ENCODE data around the gene PALLD.

Gene PALLD

DNA sequence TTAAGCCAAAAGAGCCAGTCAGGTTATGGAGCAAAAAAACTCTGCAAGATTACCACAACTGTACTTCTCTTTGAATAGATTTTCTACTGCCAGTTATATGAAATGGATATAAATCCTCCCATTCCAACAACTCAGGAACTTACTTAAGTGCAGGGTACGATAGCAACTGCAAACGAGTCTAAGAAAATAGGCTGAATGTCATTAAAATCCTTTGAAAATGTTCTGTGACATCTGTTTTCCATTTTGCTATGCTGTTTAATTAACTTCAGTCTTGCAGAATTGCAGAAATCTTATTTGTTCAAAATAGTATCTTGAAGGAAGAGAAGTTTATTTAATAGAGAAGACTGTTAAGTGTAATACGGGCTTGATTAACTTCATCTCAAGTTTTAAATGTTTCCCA, 243.8 kb downstream of the PALLD start:
- DNase-seq, result no peak

DNA sequence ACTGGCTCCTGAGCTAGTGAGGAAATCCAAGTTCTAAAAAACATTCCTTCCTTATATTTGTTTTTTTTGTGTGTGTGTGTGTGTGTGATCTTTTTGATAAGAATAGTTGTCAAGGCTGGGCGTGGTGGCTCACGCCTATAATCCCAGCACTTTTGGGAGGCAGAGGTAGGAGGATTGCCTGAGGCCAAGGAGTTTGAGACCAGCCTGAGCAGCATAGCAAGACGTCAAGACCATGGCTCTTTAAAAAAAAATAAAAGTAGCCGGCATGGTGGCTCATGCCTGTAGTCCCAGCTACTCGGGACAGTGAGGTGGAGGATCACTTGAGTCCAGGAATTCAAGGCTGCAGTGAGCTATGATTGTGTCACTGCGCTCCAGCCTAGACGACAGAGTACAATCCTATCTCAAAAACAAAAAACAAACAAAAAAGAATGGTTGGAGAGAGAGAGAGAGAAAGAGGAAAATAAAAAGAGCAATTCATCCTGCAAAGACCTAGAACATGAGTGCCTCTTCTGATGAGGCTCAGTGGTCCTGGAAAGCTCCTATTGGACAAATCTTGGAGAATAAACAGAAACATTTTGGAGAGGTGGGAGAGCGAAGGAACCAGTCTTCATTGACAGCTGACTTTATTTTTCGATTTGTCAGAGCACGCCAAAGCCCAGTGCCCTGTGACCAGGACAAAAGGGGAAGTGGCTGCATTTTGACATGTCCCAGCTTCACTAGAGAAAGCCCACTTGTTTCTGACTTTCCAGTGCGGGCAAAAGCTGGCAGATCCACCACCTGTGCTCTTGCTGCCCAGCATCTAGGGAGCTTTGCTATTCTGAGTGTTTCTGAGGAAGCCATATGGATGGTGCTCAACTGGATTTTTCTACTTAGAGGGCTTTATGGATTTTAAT, 244.7 kb downstream of the PALLD start:
- DNase-seq, result no peak

DNA sequence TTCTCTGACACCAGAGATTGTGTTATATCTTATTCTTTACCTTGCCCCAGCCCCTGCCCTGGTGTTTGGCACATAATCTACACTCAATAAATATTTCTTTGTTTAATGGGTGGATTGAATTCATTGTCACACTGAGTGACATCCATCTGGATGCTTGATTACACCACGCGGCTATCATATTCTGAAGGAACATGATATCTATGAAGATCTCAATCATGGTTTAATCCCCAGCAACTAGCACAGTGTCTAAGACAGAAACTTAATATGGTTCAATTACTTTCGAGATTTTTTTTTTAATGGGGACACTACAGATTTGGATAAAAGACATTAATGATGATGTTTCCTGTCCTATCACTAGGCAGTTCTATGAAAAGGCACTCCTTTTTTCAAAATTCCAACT, 246.3 kb downstream of the PALLD start:
- no peak for DNase-seq

DNA sequence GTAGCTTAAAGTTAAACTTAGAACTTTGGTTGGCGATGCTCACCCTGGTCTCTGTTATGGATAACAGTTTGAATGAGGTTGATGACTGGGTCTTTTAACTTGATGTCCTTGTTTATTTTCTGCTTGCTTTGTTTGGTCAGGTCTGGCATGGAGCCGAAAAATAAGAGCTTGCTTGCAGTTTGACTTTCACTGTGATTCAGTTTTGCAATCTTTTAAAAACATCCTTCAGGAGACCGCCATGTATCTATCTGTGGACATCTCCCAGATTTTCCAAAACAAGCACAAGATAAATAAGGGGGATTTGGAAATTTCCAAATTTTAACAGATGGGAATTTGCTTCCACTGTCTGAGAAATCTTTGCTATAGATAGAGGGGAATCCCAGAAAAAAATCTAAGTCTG, 246.7 kb downstream of the PALLD start:
- no peak for DNase-seq

DNA sequence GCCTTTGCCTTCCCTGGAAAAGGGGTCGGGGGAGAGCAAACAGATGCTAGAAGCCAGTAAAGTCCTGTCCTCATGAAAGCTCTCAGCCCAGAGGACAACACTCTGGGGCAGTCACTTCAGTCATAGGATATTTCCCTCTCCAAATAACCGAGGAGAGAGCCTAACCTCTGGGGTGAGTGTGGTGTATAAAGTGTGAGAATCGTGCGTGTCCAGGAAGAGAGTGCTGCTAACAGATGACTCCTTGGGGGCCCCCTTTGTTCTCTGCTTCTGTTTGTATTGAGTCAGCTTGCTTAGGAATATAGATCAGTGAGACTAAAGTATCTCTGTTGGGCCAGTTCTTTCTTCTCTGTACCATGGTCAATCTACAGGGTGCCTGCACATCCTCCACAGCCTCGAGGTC, 247.2 kb downstream of the PALLD start:
- DNase-seq, result no peak

DNA sequence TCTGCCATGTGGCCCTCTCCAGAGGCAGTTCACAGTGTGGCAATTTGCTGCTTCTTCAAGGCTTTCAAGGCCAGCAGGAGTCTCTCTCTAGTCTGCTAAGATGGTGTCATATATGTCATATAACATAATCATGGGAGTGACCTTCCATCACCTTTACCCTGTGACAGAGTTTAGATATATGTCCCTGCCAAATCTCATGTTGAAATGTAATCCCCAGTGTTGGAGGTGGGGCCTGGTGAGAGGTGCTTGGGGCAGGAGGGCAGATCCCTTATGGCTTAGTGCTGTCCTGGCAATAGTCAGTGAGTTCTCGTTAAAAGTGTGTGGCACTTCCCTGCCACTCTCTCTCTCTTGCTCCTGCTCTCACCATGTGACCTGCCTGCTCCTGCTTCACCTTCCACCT, 252.0 kb downstream of the PALLD start:
- no peak for DNase-seq

DNA sequence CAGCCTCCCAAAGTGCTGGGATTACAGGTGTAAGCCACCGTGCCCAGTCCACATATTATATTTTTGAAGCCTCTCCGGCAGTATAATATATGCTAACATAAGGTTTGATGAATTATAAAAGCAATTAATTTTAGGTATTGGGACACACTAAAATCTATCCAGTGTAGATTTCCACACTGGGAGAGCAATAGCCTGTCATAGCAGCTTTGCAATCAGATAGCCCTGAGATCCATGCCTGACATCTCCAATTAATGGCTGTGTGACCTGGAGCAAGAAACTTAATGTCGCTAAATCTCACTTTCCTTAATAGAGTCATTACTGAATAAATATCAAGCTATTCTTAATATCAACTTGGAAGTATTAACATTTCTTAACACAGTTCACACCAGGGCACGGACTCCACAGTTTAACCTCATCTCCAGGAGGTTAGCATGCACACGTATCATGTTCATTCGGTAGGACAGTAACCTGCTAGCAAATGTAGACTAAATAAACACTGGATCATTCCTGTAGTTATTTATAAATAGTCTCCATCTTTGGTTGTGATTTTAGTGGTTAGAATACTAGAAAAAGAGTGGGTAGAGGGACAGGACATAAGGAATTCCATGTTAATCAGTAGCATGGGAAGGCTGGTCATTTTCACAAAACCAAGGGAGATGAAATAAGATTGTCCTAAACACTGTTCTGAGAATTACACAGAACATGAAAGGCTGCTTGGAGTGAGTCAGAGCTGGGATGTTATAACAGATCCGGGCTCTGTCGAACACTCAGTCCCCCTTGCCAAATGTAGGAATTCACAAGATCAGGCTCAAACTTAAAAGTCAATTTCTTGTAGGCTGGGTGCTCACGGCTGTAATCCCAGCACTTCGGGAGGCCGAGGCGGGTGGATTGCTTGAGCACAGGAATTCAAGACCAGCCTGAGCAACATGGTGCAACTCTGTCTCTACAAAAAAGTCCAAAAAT, 254.7 kb downstream of the PALLD start:
- no peak for DNase-seq

DNA sequence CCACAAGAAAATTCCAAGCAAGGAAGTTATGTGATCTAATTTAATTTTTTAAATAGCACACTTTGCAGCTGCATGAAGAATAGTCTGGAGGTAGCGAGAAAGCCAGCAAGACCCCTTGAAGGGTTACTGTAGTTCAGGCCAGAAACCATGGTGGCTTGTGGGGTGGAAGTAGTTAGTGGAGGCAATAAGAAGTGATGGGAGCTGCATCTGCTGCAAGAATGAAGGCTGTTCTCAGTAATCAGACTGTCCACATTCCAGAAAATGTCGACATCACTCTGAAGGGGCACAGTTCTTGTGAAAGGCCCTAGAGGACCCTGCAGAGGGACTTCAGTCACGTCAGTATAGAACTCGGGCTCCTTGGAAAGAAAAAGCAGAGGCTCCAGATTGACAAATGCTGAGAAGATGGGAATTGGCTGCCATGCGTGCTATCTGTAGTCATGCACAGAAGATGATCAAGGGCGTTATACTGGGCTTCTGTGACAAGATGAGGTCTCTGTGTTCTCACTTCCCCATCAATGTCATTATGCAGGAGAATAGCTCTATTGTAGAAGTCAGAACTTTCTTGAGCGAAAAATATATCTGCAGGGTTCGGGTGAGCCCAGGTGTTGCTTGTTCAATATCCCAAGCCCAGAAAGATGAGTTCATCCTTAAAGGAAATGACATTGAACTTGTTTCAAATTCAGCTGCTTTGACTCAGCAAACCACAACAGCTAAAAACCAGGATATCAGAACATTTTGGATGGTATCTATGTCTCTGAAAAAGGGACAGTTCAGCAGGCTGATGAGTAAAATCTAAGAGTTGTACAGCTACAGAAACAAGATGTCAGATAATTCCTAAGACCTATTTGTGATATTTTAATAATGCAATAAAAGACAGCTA, 259.0 kb downstream of the PALLD start:
- DNase-seq, result no peak

DNA sequence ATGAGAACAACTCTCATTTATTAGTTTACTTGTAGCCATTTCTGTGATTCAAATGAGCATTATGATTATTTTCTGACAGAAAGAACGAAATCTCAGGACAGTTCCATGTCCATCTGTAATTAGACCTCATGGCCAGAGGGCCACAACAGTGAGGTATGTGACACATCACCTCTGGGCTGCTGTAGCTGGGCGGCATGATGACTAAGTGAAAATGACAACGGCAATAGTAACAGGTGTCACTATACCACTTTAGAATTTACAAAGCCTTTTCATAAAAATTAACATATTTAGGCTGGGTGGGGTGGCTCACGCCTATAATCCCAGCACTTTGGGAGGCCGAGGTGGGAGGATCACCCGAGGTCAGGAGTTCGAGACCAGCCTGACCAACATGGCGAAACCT, 260.6 kb downstream of the PALLD start:
- DNase-seq, result no peak

DNA sequence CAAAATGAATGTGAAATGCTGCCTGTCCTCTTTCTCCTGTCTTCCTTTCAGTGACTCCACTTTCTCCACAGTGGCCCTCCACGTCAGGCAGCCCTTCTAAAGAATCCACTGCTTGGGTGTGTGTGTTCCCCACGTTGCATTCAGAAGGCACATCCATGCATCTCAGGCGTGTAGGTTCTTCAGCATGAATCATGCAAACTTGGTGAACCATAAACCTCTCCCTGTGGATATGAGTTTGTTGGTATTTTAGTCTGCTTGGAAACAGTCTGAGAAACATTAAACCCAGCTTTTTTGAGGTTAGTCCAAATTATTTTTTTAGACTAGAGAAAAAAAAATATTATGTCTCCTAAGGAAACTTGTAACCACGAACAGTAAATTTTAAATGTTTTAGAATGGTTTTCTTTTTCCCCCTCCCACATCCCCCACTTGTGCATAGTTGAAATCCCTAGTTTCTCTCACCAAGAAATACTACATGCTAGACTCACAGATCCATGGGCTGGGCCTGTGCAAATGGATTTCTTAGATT, 261.6 kb downstream of the PALLD start:
- no peak for DNase-seq

DNA sequence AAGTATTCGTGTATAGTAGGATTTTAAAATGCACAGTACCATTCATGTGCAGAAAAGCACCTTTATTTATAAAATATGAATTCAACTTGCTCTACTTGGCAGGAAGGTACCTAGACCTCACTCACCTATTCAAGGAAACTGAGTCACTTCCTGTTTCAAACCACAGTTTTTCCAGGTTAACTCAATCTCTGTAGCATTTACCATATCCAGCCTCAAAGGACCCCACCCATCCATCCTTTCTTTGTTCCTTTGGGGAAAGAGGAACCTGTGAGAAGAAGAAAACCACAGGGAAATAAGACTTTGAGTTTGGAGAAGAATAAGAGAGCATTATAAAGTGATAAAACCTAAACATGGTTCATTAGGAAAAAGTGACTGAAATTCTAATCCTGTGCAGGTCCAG, 262.5 kb downstream of the PALLD start:
- DNase-seq, result no peak

DNA sequence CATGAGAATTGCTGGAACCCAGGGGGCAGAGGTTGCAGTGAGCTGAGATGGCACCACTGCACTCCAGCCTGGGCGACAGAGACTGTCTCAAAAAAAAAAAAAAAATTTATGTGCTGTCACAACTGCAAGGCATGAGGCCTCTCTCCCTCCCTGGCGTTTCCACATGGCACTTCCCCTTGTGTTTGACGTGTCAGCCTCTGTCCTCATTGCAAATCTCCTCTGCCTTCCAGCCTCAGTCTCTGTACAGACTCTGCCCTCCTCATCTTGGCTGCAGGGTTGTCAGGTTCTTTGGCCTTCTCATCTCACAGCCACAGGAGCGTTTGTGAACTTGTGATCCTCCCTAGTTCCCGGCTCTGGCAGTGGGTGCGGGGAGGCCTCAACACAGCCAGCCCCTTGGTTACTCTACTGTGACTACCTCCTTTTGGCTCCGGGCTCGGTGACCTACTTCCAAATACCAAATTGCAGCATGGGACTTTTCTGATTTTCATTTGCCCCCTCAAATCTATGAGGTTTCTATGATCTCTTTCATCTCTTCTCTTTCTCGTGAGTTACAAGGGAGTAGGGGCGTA, 263.2 kb downstream of the PALLD start:
- no peak for DNase-seq

DNA sequence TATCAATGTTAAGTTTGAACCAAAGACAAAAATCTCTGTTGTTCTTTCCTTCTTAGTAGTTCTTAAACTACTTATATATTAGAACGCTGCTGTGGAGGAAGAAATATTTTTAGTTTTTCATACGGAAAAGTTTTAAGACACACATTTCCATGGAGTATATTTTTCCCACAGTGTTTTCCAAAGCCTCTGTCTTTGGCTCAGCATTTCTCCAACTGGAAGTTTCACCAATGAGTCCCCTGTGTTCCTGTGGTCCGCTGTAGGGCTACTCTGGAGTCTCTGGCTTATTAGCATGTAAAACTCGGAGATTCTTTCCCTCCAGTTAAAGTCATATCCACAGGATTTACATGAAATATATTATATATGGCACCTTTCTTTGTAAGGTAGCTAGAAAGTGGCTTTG, 264.2 kb downstream of the PALLD start:
- DNase-seq, result no peak

DNA sequence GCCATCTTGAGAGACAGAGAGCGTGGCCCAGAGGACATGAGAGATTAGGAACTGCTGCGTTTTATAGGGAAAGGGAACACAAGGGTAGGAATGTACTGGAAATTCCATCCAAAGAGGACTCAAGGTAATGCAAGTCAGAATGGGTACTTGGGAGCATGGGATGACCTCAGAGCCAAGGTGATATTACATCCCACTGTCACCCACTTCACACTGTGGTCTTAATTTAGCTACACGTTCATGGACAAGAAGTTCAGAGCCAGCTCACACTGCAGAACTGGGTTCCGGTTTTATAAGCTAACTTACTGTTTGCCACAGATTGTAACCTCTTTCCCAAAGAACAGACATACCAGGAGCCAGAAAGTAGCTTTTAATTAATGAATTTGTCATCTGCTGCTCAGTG, 268.5 kb downstream of the PALLD start:
- no peak for DNase-seq

DNA sequence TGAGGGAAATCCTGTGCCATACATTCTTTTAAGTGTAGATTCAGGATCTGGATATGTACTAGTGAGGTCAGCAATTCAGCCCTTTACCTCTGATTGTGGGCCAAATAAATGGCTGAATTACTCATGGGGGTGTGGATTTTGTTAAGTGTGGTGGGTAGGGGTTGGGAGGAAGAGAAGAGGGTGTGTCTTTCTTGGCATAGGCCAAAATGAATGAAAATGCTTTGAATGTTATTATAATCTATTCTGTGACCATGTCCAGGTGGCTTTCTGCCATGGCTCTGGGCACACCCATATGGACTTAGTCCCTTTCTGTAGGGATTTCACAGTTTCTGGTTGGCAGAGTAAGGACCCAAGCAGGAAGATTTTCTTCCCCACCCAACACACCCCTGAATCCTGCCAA, 268.9 kb downstream of the PALLD start:
- no peak for DNase-seq

DNA sequence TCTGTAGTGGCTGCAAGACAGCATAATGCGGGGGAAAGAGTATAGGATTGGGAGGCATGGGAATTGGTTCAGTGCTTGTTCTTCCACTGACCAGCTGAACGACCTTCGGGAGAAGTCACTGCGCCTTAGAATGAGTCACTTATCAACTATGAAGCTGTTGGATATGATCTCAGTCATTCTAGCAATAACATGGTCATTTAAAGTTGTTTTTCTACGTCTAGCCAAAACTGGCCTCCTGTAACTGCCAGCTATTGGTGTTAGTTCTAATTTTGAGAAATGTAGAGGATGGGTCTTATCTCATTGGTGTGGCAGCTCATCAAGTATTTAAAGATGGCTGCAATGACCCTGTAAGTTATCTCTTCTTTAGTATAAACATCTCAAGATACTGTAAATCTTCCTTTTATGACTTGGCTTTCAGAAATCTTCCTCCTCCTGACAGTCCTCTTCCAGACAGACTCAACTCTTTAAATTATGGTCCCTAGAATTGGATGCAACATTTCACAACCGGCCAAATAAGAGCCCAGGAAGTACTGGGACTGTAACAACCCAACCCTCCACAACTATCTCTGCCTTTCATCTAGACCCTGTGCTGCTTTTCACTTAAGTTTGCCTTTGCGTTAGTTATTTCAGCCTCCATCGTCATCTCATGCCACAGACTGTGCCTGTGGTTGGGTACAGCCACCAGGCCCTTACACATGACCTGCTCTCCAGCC, 269.9 kb downstream of the PALLD start:
- no peak for DNase-seq

DNA sequence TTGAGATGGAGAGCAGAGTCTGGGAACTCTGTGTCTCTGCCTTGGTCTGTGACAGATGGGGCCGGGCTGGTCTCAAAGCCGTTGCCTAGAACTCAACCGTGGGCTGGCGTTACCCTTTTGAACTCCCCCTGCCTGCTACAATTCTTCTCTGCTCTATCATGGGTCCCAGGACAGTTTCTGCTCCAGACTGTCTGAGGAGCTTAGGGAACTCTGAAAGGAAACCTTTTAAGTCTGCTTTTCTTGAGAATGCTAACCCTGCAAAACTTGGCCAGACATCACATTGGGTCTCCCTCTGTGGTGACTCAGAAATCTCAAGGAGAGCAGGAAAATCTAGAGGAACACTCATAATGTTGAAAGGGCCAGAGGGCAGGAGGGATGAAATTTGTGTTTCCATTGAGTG, 272.6 kb downstream of the PALLD start:
- DNase-seq, result no peak

DNA sequence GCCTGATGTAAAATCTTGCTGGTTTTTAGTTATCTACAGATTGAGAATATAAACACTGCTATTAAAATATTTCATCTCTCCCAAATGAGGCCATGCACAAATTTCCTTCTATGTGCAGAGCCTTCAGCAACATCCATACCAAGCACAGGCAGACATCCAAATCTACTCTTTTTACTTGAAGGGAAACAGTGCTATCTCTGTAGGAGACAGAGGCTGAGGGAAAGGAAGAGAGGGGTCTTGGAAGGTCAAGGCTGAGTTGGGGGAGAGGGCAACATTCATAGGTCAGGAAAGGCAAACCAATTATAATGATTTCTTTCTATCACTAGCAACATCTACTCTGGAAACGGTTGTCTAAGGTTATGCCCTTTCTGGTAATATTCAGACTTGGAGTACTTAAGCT, 273.0 kb downstream of the PALLD start:
- no peak for DNase-seq

DNA sequence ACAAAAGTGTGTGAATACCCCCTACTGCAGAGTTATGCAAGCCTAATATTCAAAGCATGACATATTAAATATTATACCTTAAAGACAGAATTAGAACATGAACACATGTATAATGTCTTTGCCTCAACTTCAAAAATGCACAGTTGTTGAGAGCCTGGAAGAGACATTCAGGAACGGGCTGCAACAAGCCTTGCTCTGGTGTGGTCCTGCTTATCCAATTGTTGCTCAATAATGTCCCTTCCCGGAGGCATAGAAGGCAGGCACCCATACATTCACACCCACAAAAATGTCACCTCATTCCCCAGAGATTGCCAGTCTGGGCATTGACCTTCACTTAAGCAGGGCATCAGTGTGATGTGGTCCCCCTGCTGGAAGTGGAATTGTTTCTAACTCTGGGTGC, 274.4 kb downstream of the PALLD start:
- DNase-seq, result no peak

DNA sequence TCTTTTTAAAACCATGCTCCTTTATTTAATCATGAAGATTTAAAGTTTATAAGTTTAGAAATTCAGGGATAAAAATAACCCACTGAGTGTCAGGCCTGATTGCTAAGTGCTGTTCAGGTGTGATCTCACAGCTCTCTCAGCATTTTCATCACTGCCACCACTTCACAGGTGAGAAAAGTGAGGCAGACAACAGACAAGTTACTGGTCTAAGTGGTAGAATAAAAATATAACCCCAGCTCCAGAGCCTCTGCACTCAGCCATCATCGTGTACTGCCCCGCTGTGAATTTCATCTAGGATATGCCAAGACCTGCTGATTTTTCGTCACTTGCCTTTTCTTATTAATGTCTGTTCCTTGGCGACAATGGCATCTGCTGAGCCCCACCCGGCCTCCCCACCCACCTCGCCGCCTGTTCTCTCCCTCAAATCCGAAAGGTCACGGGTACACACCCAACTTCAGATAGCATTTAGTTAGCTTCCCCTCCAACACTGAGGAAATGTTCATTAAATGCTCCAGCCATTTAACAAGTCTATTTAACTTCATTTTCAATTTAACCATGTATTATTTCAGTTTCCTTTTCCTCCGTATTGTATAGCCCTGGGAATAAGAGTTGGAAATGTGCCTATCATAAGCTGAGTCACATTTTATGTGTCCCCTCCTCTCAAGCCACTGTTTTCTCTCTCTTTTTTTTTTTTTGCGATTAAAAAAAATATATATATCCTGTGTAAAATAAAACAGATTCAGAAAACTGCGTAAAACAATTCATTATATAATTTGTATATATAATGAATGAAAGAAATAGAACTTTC, 276.7 kb downstream of the PALLD start:
- DNase-seq, result no peak

DNA sequence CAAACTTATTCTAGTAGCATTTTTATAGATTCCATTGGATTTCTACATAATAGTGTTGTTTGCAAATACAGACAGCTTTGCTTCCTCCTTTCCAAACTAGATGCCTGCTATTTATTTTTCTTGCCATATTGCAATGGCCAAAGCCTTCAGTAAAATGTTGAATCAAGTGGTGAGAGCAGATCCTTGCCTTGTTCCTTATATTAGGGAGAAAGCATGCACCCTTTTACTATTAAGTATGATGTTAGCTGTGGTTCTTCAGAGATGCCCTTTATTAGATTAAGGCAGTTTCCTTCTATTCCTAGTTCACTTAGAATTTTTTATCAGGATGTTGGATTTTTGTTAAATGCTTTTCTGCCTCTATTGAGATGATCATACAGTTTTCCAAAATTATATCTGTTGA, 279.5 kb downstream of the PALLD start:
- DNase-seq, result no peak

All from stimulated activated CD4-positive, alpha-beta T cell treated with anti-CD3 and anti-CD28 coated beads, Interleukin-4, amount 100 ng/mL, for 1 hour (primary cell).